IPS-NIHi7 (cell line): ENCODE data around the gene POU4F2.
A peak's percentile ranks its signal among the peaks of the same experiment; 100 is the strongest.

Source experiments
- DNase-seq: peaks from one replicate; pipeline ENCODE4 v3.0.0; 2012; ENCODE audit warnings: mixed read lengths; ENCODE audit errors: extremely low spot score

POU4F2 gene, protein sequence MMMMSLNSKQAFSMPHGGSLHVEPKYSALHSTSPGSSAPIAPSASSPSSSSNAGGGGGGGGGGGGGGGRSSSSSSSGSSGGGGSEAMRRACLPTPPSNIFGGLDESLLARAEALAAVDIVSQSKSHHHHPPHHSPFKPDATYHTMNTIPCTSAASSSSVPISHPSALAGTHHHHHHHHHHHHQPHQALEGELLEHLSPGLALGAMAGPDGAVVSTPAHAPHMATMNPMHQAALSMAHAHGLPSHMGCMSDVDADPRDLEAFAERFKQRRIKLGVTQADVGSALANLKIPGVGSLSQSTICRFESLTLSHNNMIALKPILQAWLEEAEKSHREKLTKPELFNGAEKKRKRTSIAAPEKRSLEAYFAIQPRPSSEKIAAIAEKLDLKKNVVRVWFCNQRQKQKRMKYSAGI

GRCh38 chr4:146638786-146639505 lies at the start of gene POU4F2:
POU4F2 (plus strand) TSS chr4:146638893; CDS start chr4:146639141, 248 bp downstream.
- DNase-seq, result peak; percentile 63

- DNase-seq, result no peak
Measured at GRCh38 chr4:146590801-146591200, 47.9 kb upstream of the POU4F2 start.

GRCh38 chr4:146592019-146592418 lies 46.7 kb upstream of the POU4F2 start:
- DNase-seq, result no peak

DNA sequence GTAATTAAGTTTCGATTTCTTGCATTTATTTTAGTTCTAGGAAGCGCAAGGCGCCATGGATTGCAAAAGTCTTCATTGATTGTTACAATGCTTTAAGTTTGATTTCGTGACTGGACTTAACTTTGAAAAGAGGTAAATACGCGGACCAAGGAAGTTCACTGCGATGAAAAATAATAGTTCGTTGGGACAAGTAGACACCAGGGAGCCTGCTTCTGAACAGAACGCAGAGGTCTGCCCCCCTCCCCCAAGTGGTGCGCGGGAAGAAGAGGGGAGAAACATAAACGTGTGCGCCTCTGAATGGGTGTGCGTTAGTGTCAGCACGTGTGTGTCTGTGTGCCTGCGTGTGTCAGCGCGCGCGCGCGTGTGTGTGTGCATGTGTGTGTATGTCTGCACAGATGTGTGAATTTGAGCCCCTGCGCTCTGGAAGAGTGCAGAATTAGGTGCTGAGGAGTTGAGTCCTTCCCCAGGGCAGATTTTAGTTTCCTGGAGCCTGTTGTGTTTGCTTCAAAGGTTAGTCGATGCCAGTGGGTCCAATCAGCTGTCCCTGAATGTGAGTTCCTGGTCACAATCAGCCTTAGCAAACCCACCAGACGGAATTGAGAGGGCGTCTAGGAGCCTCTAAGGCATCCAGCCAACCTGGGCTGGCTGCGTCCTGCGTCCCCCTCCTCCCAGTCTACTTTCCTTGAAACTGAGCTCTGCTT lies 5.8 kb upstream of the POU4F2 start:
- DNase-seq, result no peak

DNA sequence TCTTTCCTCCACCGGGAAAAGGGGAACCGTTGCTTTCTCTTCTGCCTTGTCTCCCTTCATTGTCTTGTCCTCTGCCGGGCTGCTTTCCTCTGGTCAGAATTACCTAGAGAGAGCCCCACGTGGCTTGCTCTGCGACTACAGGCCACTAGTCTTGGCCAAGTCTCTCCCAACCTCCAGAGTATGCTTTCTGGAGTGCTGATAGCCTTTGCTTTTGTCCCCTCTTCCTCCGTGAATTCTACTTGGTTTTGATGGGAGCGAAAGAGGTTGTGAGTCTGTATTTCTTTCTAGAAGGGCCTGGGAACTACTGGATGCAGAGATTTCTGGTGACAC lies 5.3 kb upstream of the POU4F2 start:
- DNase-seq, result peak; percentile 15

- DNase-seq, result no peak
Measured at GRCh38 chr4:146634825-146635224, 3.9 kb upstream of the POU4F2 start.

GRCh38 chr4:146637621-146638332 lies 916 bp upstream of the POU4F2 start:
- peak; percentile 22 for DNase-seq

DNA sequence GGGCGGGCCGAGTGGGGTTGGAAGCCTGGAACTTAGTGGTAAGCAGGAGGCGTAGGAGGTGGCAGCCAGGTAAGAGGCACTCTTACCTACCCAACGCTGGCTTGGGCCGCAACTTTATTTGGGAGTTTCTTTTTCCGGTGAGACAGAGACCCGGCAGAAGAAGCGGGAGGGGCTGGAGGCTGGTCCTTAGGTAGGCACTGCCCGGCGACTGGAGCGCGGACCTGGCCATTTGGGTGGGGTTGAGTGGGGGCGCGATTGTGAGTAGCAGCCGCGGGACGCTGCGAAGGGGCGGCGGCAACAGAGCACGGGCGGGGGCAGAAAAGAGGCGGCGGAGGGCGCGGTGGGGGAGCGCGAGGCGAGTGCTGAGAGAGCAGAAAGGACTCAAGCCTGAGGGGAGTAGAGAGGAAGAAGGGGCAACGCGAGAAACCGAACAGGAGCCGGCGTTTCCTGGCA lies 334 bp upstream of the POU4F2 start:
- peak; percentile 16 for DNase-seq

DNA sequence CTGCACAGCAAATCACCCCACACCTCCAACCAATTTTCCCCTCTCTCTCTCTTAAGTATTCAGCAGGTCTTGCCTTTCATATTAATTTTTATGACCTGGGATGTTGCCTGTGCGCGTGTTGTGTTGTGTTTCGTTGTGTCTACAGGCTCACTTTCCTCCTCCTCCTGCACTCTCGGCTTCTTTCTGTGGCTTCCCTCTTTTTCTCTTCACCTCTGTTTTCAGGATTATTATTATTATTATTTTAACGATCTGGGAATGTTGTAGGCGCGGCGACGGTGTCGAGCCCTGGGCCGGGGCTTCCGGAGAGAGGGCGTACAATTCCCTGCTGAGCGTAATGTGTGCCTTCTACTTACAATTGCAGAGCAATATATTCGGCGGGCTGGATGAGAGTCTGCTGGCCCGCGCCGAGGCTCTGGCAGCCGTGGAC lies 826 bp downstream of the POU4F2 start:
- DNase-seq, result no peak

DNA sequence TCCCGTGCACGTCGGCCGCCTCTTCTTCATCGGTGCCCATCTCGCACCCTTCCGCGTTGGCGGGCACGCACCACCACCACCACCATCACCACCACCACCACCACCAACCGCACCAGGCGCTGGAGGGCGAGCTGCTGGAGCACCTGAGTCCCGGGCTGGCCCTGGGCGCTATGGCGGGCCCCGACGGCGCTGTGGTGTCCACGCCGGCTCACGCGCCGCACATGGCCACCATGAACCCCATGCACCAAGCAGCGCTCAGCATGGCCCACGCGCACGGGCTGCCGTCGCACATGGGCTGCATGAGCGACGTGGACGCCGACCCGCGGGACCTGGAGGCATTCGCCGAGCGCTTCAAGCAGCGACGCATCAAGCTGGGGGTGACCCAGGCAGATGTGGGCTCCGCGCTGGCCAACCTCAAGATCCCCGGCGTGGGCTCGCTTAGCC lies 1.4 kb downstream of the POU4F2 start:
- DNase-seq, result no peak

GRCh38 chr4:146640465-146641061 lies 1.9 kb downstream of the POU4F2 start:
- DNase-seq, result peak; percentile 17

GRCh38 chr4:146641762-146642161 lies 3.1 kb downstream of the POU4F2 start:
- no peak for DNase-seq

GRCh38 chr4:146643812-146644401 lies 5.2 kb downstream of the POU4F2 start:
- peak; percentile 44 for DNase-seq

GRCh38 chr4:146645921-146646320 lies 7.2 kb downstream of the POU4F2 start:
- no peak for DNase-seq

DNA sequence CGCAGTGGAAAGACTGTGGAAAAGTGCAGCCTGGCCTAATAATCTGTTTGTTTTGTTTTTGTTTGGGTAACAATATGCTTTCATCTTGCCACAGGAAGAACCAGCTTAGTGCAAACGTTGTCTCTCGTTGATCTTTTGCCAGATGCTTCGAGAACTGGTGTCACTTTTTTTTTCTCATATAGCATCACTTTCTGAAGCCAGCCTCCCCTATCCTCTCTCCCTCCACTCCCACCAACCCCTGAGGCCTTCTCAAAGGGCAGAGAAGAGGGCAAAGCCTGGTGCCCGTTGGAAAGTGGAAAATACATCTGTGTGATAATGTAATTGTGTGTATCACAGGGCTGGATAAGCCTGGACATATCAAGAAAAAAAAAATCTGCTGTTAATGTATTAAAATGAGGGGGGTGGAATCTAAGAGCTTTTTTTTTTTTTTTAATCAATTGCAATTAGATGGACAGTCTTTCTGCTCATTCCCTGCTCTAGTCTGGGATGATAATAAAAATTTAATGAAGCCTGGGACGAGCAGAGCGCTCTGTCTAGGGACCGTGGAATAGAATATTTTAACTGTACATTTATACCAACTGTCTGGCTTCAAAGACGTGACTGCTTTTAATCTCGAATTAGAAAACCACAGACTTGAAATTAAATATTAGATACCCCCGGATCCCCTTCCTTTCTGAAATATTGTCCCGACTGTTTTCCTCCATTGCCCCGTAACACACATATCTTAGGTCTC lies 8.1 kb downstream of the POU4F2 start:
- no peak for DNase-seq

- peak; percentile 35 for DNase-seq
Measured at GRCh38 chr4:146647615-146648460, 9.1 kb downstream of the POU4F2 start.

- DNase-seq, result peak; percentile 46
Measured at GRCh38 chr4:146648461-146648783, 9.7 kb downstream of the POU4F2 start.

- DNase-seq, result no peak
Measured at GRCh38 chr4:146649232-146649631, 10.5 kb downstream of the POU4F2 start.

- DNase-seq, result no peak
Measured at GRCh38 chr4:146650034-146650433, 11.3 kb downstream of the POU4F2 start.
